ENCODE measurements around the gene MMP20.

- TF ChIP-seq GATA3 (IDR thresholded peaks at IDR 0.05; ENCODE audit: low read depth, low read length), result no peak
- no peak for TF ChIP-seq GATA2 (IDR thresholded peaks at IDR 0.05; ENCODE audit: low read depth, low read length)
Observed at GRCh38 chr11:102534261-102534872, 90.8 kb downstream of the MMP20 start.

Measured in SH-SY5Y (cell line).